Kasumi-1 (cell line): Measurements from ENCODE around the gene ZCCHC8.

Experiments
- DNase-seq, 2 experiments: peaks; one replicate each; lab custom pipeline; 2025; lab: John Stamatoyannopoulos, UW

Gene ZCCHC8

DNA sequence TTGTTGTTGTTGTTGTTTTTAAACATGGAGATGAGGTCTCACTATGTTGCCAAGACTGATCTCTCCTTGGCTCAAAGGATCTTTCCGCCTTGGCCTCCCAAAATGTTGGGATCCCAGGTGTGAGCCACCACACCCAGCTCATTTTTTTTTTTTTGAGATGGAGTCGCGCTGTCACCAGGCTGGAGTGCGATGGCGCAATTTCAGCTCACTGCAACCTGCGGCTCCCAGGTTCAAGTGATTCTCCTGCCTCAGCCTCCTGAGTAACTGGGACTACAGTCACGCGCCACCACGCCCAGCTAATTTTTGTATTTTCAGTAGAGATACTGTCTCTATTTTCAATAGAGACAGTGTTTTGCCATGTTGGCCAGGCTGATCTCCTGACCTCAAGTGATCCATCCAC, 73.3 kb downstream of the ZCCHC8 start:
- DNase-seq, result no peak

DNA sequence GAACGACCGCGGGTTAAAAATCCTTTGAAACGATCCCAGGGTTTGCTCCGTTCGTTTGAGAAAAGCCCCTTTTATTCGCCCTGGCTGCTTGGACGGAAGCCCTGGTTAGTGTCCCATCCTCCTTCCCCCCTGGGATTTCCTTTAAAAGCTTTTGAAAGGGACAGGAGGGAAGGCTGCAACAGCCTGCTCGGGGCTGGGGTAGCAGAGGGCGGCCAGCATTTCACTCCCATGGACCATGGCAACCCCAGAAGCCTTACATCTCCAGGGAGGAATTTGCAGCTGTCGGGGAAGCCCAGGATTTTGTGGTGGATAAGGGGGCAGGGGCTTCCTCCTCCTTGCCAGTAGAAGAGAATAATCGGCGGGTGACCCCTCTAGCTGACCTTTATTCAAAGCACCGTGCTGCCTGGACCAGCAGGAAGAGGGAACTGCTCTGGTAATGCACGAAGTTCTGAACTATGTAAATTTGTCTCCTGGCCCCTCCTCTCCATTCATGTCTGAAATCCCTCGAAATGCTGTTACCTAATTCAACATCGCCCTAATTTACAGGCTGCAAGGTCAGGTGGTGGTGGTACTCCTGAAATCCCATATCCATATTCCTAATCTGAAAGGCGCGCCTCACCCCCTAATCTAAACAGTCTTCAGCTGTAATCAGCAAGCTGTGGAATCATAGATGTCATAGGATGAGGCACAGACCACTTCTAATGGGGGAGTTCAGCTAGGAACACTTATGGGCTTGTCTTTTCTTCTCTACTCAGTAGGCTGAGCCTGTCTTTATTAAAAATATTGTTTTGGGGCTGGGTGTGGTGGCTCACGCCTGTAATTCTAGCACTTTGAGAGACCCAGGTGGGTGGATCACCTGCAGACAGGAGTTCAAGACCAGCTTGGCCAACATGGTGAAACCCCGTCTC, 77.2 kb downstream of the ZCCHC8 start:
- peak; percentile 30 to 57 for DNase-seq

DNA sequence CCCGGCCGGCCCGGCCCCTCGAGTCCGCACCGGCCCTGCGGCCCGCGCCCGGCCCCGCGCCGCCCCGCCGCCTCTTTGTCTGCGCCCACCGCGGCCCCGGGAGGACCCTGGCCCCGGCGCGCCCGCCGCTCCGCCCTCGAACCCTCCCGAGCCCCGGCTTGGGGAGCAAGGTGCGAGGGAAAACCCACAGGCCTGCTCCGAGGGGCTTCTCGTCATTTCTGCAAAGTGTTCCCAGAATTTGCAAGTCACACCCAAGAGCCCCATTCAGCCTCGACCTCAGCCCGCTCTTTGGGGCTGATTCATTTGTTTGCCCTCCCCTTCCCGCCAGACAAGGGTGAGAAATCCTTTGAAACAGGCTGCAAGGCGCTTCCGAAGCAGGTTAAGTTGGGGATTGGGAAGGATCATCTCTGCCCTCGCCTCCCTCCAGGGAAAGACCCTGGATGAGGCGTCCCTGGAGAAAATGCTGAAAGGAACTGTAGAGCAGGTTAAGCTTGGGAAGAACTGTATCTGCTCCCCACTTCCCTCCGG, 77.9 kb downstream of the ZCCHC8 start:
- no peak for DNase-seq

DNA sequence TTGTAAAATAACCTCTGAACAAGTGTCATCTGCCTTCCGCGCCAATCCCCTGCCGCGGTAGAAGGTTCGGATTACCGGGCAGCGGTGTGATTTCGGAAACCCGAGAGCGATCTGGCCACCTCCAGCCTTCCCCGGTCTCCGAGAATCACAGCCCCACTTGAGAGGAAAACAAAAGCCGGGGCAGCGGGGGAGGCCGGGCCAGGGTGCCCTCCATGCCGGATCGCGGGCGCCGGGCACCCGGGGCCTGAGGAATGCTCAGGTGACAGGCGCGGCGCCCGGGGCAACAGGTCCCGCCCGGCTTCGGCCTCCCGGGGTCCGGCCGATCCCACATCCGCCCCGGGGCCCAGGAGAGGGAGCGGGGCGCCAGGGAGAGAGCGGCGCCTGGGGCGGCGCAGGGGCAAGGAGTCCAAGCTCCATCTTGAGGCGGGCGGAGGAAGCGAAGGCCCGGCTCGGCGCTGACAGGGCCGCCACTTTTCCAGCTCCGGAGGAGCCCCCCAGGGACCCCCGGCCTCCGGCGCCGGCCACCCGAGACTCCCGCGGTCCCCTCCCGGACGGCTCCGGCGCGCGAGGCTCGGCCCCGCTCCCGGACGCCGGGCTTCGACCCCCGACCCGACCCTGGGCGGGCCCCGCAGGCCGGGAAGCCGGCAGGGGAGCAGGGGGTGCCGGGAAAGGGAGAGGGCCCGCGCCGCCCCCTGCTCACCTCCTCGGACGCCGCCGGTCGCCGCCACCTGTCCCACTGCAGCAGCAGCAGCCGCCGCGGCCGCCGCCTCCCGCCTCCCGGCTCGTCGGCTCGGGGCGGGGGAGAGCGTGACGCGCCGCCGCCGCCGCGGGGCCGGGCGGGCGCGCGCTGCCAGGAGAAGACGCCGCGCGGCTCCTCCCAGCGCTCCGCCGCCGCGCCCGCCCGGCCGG, 78.7 kb downstream of the ZCCHC8 start, which contains the start of gene CLIP1:
Gene CLIP1, minus strand, starts transcription at position 849 of the 909 bp plus-strand sequence. CDS start 42,217 bp downstream, outside the sequence.
- peak; percentile 53 to 55 for DNase-seq
